HL-60 (cell line): ENCODE measurements around the gene GFER.

Experiments
- DNase-seq, 2 experiments: peaks; one replicate each; pipeline ENCODE4 v3.0.0-alpha.2; 2010 to 2020; ENCODE audit warnings: low read depth in 1 of 2, low spot score in 1 of 2
- H3K27ac ChIP-seq: fragments of 250-450 bp; sonication (Bioruptor Pico); replicated peaks from 2 replicates; pipeline ENCODE4 v1.5.1; 2020; ENCODE audit warnings: mild to moderate bottlenecking, moderate library complexity
- H3K27me3 ChIP-seq: fragments of 250-450 bp; sonication (Bioruptor Pico); 2 replicates; pipeline ENCODE4 v1.5.1; 2021; ENCODE audit warnings: mild to moderate bottlenecking, moderate library complexity; ENCODE audit not compliant: insufficient read depth, poor library complexity, severe bottlenecking
- H3K4me3 ChIP-seq: replicated peaks from 2 replicates; pipeline ENCODE4 v1.5.1; 2011; ENCODE audit warnings: mild to moderate bottlenecking, control low read depth, low read length; ENCODE audit not compliant: insufficient read depth
- CTCF ChIP-seq: IDR thresholded peaks from one replicate; pipeline ENCODE4 v1.5.1; 2011; ENCODE audit warnings: low read length, control low read depth, inconsistent platforms; ENCODE audit not compliant: insufficient read depth
- GABPA ChIP-seq: IDR thresholded peaks from 2 replicates; pipeline ENCODE4 v1.6.1; 2012; ENCODE audit warnings: low read depth
- POLR2AphosphoS5 ChIP-seq: IDR thresholded peaks from 2 replicates; pipeline ENCODE4 v1.6.1; 2012; ENCODE audit warnings: low read depth
- REST ChIP-seq: IDR thresholded peaks from 2 replicates; pipeline ENCODE4 v1.6.1; 2012; ENCODE audit warnings: low read depth; ENCODE audit not compliant: insufficient replicate concordance
- SPI1 ChIP-seq: IDR thresholded peaks from 2 replicates; pipeline ENCODE4 v1.6.1; 2012; ENCODE audit warnings: low read depth, mild to moderate bottlenecking, borderline replicate concordance

GFER gene

GRCh38 chr16:2015117-2015946, 31.3 kb downstream of the GFER start:
- Histone ChIP-seq H3K27ac (no peak overlapping the region), H3K27me3 (peaks cover 15% of the 10 kb centered on the region), H3K4me3 (no peak overlapping the region)
- TF ChIP-seq REST = no peak
- TF ChIP-seq GABPA = no peak
- no peak for TF ChIP-seq SPI1
- TF ChIP-seq POLR2AphosphoS5 = no peak
- no peak for TF ChIP-seq CTCF
- DNase-seq = no peak

- DNase-seq = no peak
- TF ChIP-seq GABPA = no peak
- no peak overlapping the region for H3K27ac ChIP-seq
- peaks cover 16% of the 10 kb centered on the region for H3K27me3 ChIP-seq
- H3K4me3 ChIP-seq = no peak overlapping the region
Observed at GRCh38 chr16:2015947-2016208, 31.9 kb downstream of the GFER start.

GRCh38 chr16:2016407-2016922, 32.5 kb downstream of the GFER start:
- TF ChIP-seq CTCF (peak; percentile 18), REST (no peak)
- no peak overlapping the region for H3K27ac ChIP-seq
- H3K4me3 ChIP-seq = no peak overlapping the region
- DNase-seq = no peak
- H3K27me3 ChIP-seq = peaks cover 16% of the 10 kb centered on the region

- no peak within 1 kb of the TSS for H3K27ac ChIP-seq
- no peak for DNase-seq
- H3K27me3 ChIP-seq = peaks cover 19% of the 10 kb centered on the region
- no peak within 1 kb of the TSS for H3K4me3 ChIP-seq
- TF ChIP-seq CTCF (no peak), REST (no peak), SPI1 (no peak), POLR2AphosphoS5 (no peak), GABPA (no peak)
Observed at GRCh38 chr16:2019518-2019920, 35.5 kb downstream of the GFER start, which contains the start of gene NPW. Gene NPW, plus strand, starts transcription at chr16:2019785.
